AG10803 (cell line): ENCODE results near the gene NEU1.
A peak's percentile ranks its signal among the peaks of the same experiment; 100 is the strongest.
"Not testable (repeated sequence)": the region's sequence is repeated elsewhere in the genome, so short reads cannot be mapped to it uniquely, and the experiment has no call there.

Experiments
- DNase-seq: peaks from one replicate; pipeline ENCODE4 v3.0.0; 2010; ENCODE audit warnings: low read depth
- H3K4me3 ChIP-seq: 2 replicates; pipeline ENCODE4 v1.5.1; 2011; ENCODE audit warnings: mild to moderate bottlenecking, low read length, control low read depth
- CTCF ChIP-seq: conservative IDR thresholded peaks from 2 replicates; pipeline ENCODE4 v1.5.1; 2011; ENCODE audit warnings: mild to moderate bottlenecking, low read length, control low read depth, inconsistent platforms

The NEU1 gene

GRCh38 chr6:31871046-31871659 is 8.5 kb upstream of the NEU1 start:
- H3K4me3 ChIP-seq, result no peak overlapping the region
- no peak for TF ChIP-seq CTCF
- DNase-seq, result peak; percentile 13

GRCh38 chr6:31870385-31870921 is 7.8 kb upstream of the NEU1 start:
- no peak for TF ChIP-seq CTCF
- H3K4me3 ChIP-seq, result no peak overlapping the region
- no peak for DNase-seq

GRCh38 chr6:31869343-31869742 is 6.7 kb upstream of the NEU1 start:
- no peak overlapping the region for H3K4me3 ChIP-seq
- DNase-seq, result no peak
- no peak for TF ChIP-seq CTCF

GRCh38 chr6:31868658-31868971 is 6.0 kb upstream of the NEU1 start:
- DNase-seq, result not testable (repeated sequence)

GRCh38 chr6:31865205-31866118 is 2.8 kb upstream of the NEU1 start:
- TF ChIP-seq CTCF, result no peak
- no peak for DNase-seq
- H3K4me3 ChIP-seq, result no peak overlapping the region

More at GRCh38 chr6:31868658-31868971, 6.0 kb upstream of the NEU1 start:
- not testable (repeated sequence) for H3K4me3 ChIP-seq

GRCh38 chr6:31864818-31865204 is 2.2 kb upstream of the NEU1 start:
- no peak overlapping the region for H3K4me3 ChIP-seq
- TF ChIP-seq CTCF, result no peak
- DNase-seq, result no peak

- peak overlapping the region; percentile 80 for H3K4me3 ChIP-seq
- DNase-seq, result not testable (repeated sequence)
Observed at GRCh38 chr6:31864123-31864562, 1.5 kb upstream of the NEU1 start.

- TF ChIP-seq CTCF, result no peak
- no peak for DNase-seq
- H3K4me3 ChIP-seq, result peak overlapping the region; percentile 92
Observed at GRCh38 chr6:31861919-31862343, 690 bp downstream of the NEU1 start.
